Panc1 (cell line): ENCODE measurements around the gene MAP3K14. TPM values are rescaled to one million over a fixed set of nuclear protein-coding genes. Genes with fewer than 3 reads are reported as not detected.

Experiments used
- ATAC-seq: fragments of 200-7000 bp; cut with Tn5 transposase; 2 replicates; pipeline ENCODE4 v1.9.1; 2020; ENCODE audit warnings: mild to moderate bottlenecking, moderate library complexity
- BruUV-seq: library from RNA; stranded (reverse); fragments of 400-500 nt; replicated peaks from 2 replicates; lab custom pipeline; 2021; lab: Mats Ljungman, UMichigan
- CTCF ChIA-PET: fragments of 300-600 bp; sonication (Branson Sonifier 250); formaldehyde crosslinking; loops from one replicate; lab custom pipeline; 2022; ENCODE audit warnings: antibody characterized with exemption; lab: Charles Lee
- POLR2A ChIA-PET: fragments of 300-600 bp; sonication (Branson Sonifier 250); formaldehyde crosslinking; loops from one replicate; lab custom pipeline; 2022; ENCODE audit warnings: antibody characterized with exemption; lab: Charles Lee
- DNase-seq: peaks from one replicate; pipeline ENCODE4 v3.0.0-alpha.2; 2010; ENCODE audit warnings: low read depth, low spot score
- H3K27ac ChIP-seq: 2 replicates; pipeline ENCODE4 v1.5.1; 2011; ENCODE audit warnings: mild to moderate bottlenecking, low read length, inconsistent platforms
- H3K27me3 ChIP-seq: fragments of 200-500 bp; sonication (Bioruptor generic); 2 replicates; pipeline ENCODE4 v1.6.0; 2014; ENCODE audit warnings: low read length, inconsistent platforms; ENCODE audit not compliant: control insufficient read depth, insufficient read depth
- H3K36me3 ChIP-seq: fragments of 200-500 bp; sonication (Bioruptor generic); 2 replicates; pipeline ENCODE4 v1.5.1; 2014; ENCODE audit warnings: inconsistent platforms, mild to moderate bottlenecking, low read length, moderate library complexity; ENCODE audit not compliant: control insufficient read depth, insufficient read depth
- H3K4me1 ChIP-seq: 2 replicates; pipeline ENCODE4 v1.5.1; 2011; ENCODE audit warnings: inconsistent platforms, mild to moderate bottlenecking, low read length, moderate library complexity; ENCODE audit not compliant: control insufficient read depth, insufficient read depth
- H3K4me3 ChIP-seq, 2 experiments: 2 replicates each; pipeline ENCODE4 v1.5.1; 2011 to 2012; ENCODE audit warnings: low read depth in 2 of 2, low read length in 2 of 2, mild to moderate bottlenecking in 2 of 2, inconsistent platforms in 1 of 2, moderate library complexity in 1 of 2
- H3K9me3 ChIP-seq: fragments of 200-500 bp; sonication (Bioruptor generic); 2 replicates; pipeline ENCODE4 v1.5.1; 2014; ENCODE audit warnings: low read depth, mild to moderate bottlenecking, inconsistent platforms, low read length, moderate library complexity; ENCODE audit not compliant: control insufficient read depth, insufficient read depth
- POLR2AphosphoS5 ChIP-seq: IDR thresholded peaks from 2 replicates; pipeline ENCODE4 v1.6.1; 2012; ENCODE audit warnings: mild to moderate bottlenecking, low read depth, low read length, moderate library complexity
- SIN3A ChIP-seq: IDR thresholded peaks from 2 replicates; pipeline ENCODE4 v1.6.1; 2012; ENCODE audit warnings: low read depth, mild to moderate bottlenecking, low read length, moderate library complexity, borderline replicate concordance; ENCODE audit not compliant: insufficient read depth
- TCF7L2 ChIP-seq: IDR thresholded peaks from 2 replicates; pipeline ENCODE4 v1.6.1; 2011; ENCODE audit warnings: mild to moderate bottlenecking, low read depth, low read length, inconsistent platforms
- in situ Hi-C: cut with HindIII; loops from 2 replicates; pipeline ENCODE4 v1.10.0; 2016; ENCODE audit warnings: low sequenced_read_pairs, low pct_unique_long_range_greater_than_20kb
- intact Hi-C: fragments of 100-400 bp; cut with micrococcal nuclease; formaldehyde crosslinking; loops from one replicate; pipeline ENCODE4 v1.10.0; 2022; ENCODE audit not compliant: unreplicated experiment
- total RNA-seq: library from RNA; stranded (reverse); gene quantifications from one replicate; pipeline ENCODE4 v1.2.1, GENCODE V29; 2021; ENCODE audit not compliant: unreplicated experiment
- TF ChIP-seq, protein P1 (sequence below), 2 experiments: IDR thresholded peaks; 2 replicates each; pipeline ENCODE4 v1.6.1; 2011 to 2012; ENCODE audit warnings: low read depth in 2 of 2, control low read depth in 1 of 2, low read length in 1 of 2, mild to moderate bottlenecking in 1 of 2, moderate library complexity in 1 of 2; ENCODE audit not compliant: insufficient read depth in 1 of 2
- TF ChIP-seq, protein P2 (sequence below): fragments of 450-650 bp; IDR thresholded peaks from 2 replicates; pipeline ENCODE4 v1.5.1; 2017; ENCODE audit warnings: mild to moderate bottlenecking

Gene MAP3K14
- total RNA-seq, 1 experiment from 2014 or later: 80.8 TPM

DNA sequence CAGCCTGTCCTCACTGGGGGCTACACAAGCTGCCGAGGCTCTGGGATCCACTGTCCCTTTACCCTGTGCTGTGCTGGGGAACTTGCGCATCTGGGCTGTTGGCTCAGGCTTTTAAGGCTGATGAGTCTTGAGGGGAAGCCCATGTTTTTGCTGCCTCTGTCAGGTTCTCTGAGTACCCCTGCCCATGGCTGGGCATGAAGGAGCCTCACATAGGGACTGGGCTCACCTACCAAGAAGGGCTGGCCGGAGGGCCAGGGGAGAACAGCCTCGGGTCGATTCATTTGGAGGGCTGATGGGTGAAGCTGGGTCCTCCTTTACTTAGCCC lies 80.6 kb downstream of the MAP3K14 start:
- ATAC-seq (no peak), DNase-seq (no peak)
- Histone ChIP-seq H3K27ac (no peak overlapping the region), H3K27me3 (no peaks in the 10 kb centered on the region), H3K4me3 (no peak overlapping the region), H3K4me1 (peaks cover 3% of the 10 kb centered on the region), H3K9me3 (no peaks in the 10 kb centered on the region), H3K36me3 (no peaks in the 10 kb centered on the region)
- CTCF ChIA-PET: interaction anchor here (0.6 to 1.4 kb wide), 4 partner anchors 10 to 1900 kb away, joined by 3 to 6 read pairs (median 4); no protein-coding TSS in a partner anchor
- TF ChIP-seq, protein P1, sequence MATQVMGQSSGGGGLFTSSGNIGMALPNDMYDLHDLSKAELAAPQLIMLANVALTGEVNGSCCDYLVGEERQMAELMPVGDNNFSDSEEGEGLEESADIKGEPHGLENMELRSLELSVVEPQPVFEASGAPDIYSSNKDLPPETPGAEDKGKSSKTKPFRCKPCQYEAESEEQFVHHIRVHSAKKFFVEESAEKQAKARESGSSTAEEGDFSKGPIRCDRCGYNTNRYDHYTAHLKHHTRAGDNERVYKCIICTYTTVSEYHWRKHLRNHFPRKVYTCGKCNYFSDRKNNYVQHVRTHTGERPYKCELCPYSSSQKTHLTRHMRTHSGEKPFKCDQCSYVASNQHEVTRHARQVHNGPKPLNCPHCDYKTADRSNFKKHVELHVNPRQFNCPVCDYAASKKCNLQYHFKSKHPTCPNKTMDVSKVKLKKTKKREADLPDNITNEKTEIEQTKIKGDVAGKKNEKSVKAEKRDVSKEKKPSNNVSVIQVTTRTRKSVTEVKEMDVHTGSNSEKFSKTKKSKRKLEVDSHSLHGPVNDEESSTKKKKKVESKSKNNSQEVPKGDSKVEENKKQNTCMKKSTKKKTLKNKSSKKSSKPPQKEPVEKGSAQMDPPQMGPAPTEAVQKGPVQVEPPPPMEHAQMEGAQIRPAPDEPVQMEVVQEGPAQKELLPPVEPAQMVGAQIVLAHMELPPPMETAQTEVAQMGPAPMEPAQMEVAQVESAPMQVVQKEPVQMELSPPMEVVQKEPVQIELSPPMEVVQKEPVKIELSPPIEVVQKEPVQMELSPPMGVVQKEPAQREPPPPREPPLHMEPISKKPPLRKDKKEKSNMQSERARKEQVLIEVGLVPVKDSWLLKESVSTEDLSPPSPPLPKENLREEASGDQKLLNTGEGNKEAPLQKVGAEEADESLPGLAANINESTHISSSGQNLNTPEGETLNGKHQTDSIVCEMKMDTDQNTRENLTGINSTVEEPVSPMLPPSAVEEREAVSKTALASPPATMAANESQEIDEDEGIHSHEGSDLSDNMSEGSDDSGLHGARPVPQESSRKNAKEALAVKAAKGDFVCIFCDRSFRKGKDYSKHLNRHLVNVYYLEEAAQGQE (IDR thresholded peaks at IDR 0.05; ENCODE audit: insufficient read depth in 1 of 2, low read depth in 2 of 2, low read length in 1 of 2): no peak
- TF ChIP-seq, protein P2, sequence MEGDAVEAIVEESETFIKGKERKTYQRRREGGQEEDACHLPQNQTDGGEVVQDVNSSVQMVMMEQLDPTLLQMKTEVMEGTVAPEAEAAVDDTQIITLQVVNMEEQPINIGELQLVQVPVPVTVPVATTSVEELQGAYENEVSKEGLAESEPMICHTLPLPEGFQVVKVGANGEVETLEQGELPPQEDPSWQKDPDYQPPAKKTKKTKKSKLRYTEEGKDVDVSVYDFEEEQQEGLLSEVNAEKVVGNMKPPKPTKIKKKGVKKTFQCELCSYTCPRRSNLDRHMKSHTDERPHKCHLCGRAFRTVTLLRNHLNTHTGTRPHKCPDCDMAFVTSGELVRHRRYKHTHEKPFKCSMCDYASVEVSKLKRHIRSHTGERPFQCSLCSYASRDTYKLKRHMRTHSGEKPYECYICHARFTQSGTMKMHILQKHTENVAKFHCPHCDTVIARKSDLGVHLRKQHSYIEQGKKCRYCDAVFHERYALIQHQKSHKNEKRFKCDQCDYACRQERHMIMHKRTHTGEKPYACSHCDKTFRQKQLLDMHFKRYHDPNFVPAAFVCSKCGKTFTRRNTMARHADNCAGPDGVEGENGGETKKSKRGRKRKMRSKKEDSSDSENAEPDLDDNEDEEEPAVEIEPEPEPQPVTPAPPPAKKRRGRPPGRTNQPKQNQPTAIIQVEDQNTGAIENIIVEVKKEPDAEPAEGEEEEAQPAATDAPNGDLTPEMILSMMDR: no peak
- TF ChIP-seq SIN3A (no peak), POLR2AphosphoS5 (no peak), TCF7L2 (no peak)
- POLR2A ChIA-PET: no interaction called here
- intact Hi-C loops: no loop called here
- in situ Hi-C loops: no loop called here
- BruUV-seq: no TSS peak

DNA sequence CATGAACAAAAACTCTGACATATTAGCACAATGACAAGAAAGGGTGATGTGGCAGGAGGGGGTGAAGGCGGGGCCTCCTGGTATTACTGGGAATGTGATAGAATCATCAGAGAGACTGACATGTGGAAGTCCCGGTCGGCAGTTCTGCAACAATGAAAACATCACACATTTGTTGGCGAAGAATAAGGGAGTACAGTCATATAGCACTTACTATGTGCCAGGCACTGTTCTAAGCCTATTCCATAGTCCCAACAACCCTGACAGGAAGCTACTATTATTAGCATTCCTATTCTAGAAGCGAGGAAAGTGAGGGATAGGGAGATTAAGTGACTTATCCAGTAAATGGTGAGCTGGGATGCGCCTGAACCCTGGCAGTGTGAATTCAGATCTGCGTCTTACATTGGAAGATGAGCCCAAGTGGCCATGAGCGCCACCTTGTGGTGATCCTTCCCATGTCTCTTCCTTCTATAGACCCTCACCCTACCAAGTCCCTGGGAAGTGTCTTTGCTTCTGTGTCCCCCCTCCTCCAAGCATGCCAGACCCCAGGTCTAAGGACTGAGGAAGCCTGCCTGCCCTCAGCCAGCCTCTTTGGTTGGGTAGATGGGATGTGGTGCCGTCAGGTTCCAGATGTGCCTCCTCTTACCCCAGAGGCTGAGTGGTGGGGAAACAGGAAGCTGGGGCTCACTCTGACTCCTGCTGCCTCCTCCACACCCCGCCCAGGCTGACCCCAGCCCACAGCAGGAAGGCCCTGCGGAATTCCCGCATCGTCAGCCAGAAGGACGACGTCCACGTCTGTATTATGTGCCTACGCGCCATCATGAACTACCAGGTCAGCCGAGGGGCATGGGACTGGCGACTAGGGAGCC lies 81.2 kb downstream of the MAP3K14 start:
- ChIA-PET POLR2A (no interaction called here), CTCF (interaction anchor here (0.6 to 1.4 kb wide), 5 partner anchors 9 to 1901 kb away, joined by 3 to 6 read pairs (median 4); no protein-coding TSS in a partner anchor)
- Histone ChIP-seq H3K27me3 (no peaks in the 10 kb centered on the region), H3K4me3 (no peak overlapping the region), H3K9me3 (no peaks in the 10 kb centered on the region), H3K27ac (no peak overlapping the region), H3K4me1 (peaks cover 9% of the 10 kb centered on the region), H3K36me3 (no peaks in the 10 kb centered on the region)
- in situ Hi-C loops: no loop called here
- DNase-seq (no peak), ATAC-seq (peak; percentile 65)
- BruUV-seq: no TSS peak
- intact Hi-C loops: loop anchor here (1.0 kb wide), 1 partner anchor 16 kb away; no protein-coding TSS in a partner anchor
- TF ChIP-seq SIN3A (no peak), TCF7L2 (no peak), POLR2AphosphoS5 (no peak)
- TF ChIP-seq, protein P2: peak; percentile 86
- TF ChIP-seq, protein P1 (IDR thresholded peaks at IDR 0.05; ENCODE audit: insufficient read depth in 1 of 2, low read depth in 2 of 2, low read length in 1 of 2): no peak
